ENCODE data around the gene SPATA6.
"Not testable (repeated sequence)": the region's sequence is repeated elsewhere in the genome, so short reads cannot be mapped to it uniquely, and the experiment has no call there.

The SPATA6 gene

DNA sequence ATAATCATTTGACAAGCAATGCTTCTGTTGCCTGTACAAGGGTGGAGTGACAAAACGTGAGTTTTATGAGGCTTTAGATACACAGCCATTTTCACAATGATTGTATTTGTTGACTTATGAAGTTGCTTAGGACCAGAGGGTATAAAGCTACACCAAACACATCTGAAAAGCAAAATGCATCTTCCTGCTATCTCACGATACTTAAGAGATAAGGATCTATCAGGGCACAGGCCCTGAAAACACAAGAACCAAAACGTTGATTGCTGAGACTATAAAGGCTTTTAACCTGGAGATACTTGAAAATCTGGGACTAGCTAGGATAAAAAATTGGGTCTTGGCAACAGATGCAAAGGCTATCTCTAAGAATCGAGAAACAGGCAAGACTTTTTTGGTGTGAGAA, 133.7 kb downstream of the SPATA6 start:
- no peak for DNase-seq

DNA sequence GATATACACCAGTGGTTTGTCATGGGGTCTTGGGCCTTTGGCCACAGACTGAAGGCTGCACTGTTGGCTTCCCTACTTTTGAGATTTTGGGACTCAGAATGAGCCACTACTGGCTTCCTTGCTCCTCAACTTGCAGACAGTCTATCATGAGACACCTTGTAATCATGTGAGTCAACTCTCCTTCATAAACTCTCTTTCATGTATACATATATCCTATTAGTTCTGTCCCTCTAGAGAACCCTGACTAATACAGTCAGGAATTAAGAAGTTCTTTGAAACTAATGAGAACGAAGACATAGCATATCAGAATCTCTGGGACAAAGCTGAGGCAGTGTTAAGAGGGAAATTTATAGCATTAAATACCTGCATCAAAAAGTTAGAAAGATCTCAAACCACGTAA, 138.7 kb downstream of the SPATA6 start:
- no peak for DNase-seq

DNA sequence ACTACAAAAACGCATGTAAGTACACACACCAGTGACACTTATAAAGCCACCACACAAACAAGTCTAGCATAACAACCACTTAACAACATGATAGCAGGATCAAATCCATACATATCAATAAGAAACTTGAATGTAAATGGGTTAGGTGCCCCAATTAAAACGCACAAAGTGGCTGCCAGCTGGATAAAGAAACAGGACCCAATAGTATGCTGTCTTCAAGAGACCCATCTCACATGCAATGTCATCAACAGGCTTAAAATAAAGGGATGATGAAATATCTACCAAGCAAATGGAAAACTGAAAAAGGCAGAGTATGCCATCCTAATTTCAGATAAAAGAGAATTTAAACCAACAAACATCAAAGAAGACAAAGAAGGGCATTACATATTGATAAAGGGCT, 139.9 kb downstream of the SPATA6 start:
- no peak for DNase-seq

DNA sequence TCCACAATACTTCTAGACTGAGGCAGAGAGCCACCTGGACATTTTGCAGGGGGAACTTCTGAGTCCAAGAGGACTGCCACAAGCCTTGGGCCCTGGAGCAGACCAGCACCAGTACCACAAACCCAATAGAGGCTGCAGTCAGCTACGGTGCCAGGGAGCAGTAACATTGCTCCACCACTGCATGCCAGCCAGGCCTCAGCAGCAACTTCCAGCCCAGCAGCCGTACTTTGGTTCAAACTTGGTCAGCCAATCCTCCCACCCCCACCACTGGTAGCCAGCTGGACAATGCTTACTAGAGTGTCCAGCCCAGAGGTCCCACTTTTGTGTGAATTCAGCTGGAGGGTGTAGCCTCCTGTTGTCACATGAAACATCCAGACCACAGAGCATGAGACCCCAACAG, 142.1 kb downstream of the SPATA6 start:
- no peak for DNase-seq

DNA sequence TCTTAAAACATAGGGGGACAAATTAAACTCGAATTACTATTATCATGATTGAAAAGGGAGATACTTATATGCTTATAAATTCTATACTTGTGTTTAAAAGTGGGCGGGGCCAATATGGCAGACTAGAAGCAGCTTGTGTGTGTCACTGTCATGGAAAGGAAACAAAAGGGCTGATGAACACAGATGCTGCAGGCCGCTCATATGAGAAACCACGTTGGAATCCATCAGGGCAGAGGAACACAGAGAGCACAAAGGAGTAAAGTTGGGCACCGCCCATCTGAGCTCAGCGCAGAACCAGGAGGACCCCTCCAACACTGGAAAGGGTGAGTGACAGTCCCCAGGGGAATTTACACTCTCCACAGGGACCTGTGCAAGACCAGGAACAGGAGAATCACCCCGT, 142.5 kb downstream of the SPATA6 start:
- no peak for DNase-seq

DNA sequence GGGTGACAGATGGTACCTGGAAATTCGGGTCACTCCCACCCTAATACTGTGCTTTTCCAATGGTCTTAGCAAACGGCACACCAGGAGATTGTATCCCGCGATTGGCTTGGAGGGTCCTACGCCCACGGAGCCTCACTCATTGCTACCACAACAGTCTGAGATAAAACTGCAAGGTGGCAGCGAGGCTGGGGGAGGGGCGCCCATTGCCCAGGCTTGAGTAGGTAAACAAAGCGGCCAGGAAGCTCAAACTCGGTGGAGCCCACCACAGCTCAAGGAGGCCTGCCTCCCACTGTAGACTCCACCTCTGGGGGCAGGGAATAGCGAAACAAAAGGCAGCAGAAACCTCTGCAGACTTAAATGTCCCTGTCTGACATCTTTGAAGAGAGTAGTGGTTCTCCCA, 160.2 kb downstream of the SPATA6 start:
- DNase-seq = not testable (repeated sequence)

DNA sequence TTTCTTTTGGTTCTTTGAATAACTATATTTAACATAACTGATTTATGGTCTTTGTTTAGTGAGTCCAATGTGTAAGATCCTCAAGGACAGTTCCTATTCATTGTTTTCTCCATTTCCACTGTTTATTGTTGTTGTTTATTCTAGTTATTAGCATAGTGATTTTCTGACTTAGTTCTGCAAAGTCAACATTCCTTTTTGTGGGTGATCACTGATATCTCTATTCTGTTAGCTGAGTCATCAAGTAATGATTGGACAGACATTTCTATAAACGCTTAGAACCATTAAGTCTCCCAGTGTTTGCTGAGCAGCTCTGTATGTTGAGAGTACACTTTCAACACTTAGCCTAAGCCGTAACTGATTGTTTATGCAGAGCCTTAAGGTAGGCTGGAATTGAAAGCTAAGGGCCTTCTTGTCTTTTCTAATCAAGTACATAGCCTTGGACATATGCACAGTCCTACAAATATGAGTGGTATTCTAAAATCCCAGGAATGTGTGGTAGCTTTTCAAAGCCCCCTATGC, 162.4 kb downstream of the SPATA6 start:
- DNase-seq = no peak

DNA sequence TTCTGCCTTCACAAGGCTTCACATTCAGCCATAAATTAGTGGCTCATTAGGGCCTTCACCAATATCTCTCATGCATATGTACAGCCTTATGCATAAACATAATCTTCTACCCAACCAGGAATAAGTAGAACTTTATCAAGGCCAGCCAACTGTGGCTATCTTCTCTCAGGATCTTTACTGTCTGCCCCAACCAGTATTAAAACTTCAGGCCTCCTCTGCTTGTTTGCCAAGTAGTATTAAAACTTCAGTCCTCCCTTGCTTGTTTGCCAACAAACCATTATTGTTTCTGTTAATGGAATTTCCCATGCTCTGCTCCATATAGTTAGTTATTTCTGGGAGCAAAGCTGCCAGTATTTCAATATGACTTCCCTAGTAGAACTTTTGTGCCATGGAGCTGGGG, 169.4 kb downstream of the SPATA6 start:
- DNase-seq = no peak

DNA sequence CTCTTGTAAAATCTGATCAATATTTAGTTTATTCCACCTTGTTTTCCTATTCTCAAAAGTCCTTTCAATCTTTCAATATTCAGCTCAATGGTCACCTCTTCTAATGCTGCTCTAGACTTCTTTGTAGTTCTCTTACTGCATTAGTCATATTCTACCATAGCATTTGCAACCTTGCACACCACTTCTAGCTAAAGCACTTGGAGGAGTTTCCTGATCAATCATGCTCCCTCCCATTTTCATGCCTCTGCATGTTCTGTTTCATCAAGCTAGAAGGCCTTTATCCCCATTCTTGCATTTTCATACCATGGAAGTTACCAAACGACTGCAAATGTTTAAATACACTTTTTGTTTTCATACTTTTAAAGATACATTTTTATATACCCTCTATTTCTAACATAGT, 177.3 kb downstream of the SPATA6 start:
- DNase-seq = no peak

DNA sequence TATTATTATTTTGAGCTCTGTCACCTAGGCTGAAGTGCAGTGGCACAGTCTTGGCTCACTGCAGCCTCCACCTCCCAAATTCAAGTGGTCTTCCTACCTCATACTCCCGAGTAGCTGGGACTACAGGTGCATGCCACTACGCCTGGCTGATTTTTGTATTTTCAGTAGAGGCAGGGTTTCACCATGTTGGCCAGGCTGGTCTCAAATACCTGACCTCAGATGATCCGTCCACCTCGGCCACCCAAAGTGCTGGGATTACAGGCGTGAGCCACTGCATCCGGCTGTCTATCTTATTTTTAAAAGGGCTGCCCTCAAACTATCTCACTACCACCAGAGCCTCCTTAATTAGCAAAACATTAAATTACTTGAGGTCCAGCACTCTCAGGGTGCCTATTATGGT, 177.9 kb downstream of the SPATA6 start:
- DNase-seq = not testable (repeated sequence)

DNA sequence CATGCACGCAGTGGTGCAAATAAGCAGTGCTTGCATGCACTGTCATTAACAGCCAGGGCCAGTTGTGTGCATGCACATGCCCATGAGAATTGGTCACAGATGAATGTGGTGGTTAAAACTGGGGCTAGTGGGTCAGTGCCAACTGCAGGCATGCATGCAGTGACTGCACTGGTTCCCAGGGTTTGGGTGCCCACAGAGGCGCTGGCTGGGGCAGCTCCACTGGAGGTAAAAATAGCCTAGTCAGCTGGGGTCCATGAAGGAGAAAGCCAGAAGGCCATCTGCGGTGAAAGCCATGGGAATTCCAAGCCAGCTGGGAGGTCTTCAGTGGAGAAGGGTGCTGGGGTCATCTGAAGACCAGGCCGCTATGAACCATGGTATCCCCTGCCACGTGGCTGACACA, 179.3 kb downstream of the SPATA6 start:
- DNase-seq = no peak

DNA sequence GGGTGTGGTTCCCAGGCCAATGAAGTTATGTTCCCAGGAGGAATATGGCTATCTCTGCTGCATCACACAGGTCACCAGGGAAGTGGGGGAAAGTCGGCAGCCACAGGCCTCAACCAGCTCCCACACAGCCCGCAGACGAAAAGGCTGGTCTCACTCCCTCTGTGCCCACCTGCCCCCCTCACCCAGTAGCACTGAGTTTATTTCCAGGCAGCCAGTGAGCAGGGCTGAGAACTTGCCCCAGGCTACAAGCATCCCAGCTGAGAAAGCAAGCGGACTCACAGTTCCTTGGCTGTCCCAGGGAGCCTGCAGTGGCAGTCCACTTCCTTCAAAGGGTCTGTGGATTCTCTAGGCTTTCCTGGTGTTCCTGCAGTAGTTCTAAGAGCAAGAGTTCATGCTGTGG, 180.6 kb downstream of the SPATA6 start:
- DNase-seq = no peak

DNA sequence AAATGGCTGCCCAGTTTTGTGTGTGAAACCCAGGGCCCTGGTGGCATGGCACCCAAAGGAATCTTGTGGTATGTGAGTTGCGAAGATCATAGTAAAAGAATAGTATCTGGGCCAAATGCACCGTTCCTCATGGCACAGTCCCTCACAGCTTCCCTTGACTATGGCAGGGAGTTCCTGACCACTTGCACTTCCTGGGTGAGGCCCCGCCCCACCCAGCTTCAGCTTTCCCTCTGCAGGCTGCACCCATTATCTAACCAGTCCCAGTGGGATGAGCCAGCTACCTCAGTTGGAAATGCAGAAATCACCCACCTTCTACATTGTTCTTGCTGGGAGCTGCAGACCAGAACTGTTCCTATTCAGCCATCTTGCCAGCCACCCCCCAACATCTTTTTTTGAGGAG, 186.5 kb downstream of the SPATA6 start:
- DNase-seq = no peak

DNA sequence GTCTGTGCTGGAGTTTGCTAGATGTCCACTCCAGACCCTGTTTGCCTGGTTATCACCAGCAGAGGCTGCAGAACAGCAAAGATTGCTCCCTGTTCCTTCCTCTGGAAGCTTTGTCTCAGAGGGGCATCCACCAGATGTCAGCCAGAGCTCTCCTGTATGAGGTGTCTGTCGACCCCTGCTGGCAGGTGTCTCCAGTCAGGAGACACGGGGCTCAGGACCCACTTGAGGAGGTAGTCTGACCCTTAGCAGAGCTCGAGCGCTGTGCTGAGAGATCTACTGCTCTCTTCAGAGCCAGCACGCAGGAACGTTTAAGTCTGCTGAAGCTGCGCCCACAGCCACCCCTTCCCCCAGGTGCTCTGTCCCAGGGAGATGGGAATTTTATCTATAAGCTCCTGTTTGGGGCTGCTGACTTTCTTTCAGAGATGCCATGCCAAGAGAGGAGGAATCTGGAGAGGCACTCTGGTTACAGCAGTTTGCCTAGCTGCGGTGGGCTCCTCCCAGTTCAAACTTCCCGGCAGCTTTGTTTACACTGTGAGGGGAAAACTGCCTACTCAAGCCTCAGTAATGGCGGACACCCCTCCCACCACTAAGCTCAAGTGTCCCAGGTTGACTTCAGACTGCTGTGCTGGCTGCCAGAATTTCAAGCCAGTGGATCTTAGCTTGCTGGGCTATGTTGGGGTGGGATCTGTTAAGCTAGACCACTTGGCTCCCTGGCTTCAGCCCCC, 187.1 kb downstream of the SPATA6 start:
- not testable (repeated sequence) for DNase-seq

DNA sequence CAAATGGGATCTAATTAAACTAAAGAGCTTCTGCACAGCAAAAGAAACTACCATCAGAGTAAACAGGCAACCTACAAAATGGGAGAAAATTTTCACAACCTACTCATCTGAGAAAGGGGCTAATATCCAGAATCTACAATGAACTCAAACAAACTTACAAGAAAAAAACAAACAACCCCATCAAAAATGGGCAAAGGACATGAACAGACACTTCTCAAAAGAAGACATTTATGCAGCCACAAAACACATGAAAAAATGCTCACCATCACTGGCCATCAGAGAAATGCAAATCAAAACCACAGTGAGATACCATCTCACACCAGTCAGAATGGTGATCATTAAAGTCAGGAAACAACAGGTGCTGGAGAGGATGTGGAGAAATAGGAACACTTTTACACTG, 189.7 kb downstream of the SPATA6 start:
- not testable (repeated sequence) for DNase-seq

DNA sequence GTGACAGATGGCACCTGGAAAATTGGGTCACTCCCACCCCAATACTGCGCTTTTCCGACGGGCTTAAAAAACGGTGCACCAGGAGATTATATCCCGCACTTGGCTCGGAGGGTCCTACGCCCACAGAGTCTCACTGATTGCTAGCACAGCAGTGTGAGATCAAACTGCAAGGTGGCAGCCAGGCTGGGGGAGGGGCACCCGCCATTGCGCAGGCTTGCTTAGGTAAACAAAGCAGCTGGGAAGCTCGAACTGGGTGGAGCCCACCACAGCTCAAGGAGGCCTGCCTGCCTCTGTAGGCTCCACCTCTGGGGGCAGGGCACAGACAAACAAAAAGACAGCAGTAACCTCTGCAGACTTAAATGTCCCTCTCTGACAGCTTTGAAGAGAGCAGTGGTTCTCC, 194.6 kb downstream of the SPATA6 start:
- not testable (repeated sequence) for DNase-seq

DNA sequence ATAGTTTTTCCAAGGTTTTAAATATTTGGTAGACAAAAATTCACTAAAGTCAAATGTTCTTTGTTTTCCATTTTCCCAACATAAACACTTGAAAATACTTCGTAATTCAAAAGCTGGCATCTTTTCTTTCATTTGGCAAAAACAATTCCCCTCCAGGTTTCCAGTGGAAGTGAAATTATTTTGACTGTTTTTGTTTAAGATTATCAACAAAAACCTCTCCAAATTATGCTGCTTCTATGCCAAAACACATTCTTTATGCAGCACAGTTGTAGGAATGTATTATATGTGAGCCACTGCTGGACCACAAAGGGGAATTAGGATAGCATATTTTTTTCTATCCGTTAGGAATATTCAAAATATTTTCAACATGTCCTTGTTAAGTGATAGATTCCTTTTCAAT, 205.4 kb downstream of the SPATA6 start:
- DNase-seq = no peak

DNA sequence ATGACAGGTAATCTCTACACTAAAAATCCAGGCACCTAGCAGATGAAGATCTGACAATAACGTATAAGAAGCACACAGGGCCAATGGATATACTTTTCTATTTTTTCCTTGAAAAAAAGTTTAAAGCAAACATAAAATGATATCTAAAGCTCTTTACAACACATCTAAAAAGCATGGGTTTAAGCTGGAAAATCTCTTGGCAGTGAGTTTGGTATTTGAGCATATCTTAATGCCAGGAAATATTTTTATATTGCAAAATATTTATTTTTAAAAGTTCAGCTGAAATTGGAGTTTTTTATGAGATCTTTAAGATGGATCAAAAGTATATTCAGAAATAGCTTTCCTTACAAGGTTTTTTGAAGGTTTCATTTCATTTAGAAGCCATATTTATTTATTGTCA, 209.0 kb downstream of the SPATA6 start:
- DNase-seq = no peak

DNA sequence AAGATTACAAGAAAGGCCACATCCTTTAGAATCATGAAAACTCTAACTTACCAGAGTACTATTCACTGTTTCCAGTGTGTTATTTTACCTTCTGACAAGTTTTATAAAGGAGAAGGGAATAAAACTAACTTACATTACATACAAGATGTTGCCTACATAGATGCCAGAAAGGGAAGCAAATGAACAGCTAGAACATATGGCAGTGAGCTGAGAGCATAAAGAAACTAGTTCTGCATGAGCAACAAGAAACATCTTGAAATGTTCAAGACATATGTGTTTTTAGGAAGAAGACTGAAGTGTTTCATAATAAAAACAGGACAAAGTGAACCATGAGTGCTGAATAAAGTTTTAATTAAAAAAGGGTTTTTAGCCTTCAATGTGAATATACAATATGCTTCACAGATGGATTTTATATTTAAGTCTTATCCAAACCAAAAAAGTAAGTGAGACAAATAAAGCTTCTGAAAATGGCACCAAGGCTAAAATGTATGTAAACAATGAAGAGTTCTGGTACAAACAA, 210.1 kb downstream of the SPATA6 start:
- no peak for DNase-seq

DNA sequence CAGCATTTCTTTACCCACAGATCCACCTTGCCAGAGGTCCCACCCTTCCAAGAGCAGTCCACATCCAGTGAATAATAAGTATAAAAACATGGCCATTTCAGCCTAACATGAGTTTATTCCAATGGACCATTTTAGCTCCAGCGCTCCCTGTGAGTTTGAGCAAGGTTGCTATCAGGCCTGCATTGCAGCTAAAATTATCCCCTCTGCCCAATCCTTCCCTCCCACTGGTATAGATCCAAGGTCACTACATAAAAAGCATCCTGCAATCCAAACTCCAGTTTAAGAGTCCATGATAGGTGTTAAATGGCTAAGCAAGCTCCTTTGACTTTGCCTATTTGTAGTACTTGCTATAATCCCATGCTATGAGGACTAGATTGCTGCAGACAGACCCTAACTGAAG, 213.9 kb downstream of the SPATA6 start:
- DNase-seq = no peak

DNA sequence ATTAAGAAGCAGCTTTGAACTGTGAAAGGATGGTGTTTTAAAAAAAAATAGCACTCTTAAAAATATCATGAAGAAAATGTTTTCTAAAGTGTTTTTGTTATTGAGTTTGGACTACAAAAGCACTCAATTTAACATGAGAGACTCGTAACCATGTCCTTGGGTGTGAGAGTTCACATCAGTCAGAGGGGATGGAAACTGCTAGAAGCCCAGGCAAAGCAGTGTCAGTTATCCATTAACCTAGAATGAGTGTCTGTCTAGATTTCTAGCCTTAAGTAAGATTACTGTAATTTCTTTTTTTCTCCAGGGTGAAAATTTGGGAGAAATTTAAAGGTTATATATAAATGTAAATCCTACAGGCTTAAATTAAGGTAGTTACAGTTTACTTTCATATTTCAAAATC, 217.8 kb downstream of the SPATA6 start:
- DNase-seq = no peak

DNA sequence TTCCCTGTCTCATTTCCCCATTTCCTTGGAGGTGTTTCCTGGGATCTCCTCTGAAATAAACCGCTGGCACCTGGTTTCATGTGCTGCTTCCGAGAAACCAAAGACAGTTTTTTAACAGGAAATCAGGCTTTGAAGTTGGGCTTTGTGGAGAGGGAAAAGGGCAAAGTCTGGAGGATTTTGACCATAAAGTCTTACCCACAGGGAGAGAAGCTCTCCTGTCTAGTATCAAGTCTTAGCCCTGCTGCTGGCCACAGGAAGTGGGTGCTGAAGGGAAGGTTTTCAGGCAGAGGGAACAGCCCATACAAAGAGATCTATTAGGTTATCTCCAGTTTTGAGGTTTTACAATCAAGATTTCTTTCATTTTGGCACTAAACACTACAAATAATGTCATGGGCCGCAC, 220.2 kb downstream of the SPATA6 start:
- DNase-seq = no peak

DNA sequence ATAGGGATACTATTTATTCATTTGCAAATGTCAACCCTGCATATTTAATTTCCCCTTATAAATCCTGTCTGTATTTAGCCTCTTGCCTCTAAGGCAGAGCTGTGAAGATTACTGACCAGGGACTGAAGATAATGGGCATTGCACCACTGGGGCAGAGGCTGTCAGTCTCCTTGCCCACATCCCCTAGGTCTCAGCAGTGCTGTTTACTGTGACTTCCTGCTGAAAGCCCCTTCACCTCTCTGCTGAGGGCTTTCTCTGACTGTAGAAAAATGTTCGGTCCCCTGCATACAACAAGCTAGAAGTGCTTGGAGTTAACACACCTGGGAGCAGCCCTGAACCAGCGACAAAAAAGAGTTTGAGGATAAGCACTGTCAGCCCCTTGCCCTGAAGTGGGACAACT, 220.7 kb downstream of the SPATA6 start:
- DNase-seq = no peak

DNA sequence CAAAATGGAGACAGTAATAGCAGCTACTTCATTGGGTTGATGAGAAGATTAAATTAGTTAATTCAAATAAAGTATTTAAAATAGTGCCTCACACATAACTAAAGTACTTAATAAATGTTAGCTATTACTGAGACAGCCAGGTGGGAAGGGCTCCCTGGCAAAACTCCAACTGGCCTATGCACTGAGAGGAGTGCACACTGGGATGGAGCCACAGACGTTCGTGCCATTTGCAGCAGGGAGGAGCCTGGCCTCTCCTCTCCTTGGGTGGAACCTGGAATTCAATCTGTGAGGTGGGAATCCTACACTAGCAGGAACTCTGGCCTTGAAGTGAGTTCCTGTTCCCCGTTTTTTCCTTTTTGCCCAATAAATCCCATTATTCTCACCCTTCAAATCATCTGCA, 221.4 kb downstream of the SPATA6 start:
- no peak for DNase-seq

DNA sequence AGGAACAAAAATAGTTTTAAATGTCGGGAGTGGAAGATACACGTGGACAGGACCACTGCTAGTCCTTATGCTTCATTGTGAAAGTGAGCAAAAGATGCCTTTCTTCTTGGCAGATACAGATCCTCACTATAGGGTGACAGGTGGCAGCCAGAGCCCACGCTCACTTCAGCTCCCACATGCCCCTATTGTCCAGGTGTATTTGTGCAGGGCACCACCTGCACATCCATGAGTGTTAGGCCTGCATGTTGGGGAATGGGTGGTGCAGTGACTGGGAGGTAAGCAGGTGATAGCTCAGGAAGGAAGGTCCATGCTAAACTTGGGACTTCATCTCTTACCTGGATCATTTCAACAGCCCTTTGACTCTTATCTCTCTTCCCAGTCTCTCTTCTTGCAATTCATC, 222.1 kb downstream of the SPATA6 start:
- DNase-seq = no peak

Data from CD4-positive, alpha-beta T cell treated with Interleukin-6 for 4 hours (primary cell).